Retina (tissue), 1 donor: Measurements from ENCODE around the gene PTGIR.
"Not testable (repeated sequence)": the region's sequence is repeated elsewhere in the genome, so short reads cannot be mapped to it uniquely, and the experiment has no call there.

ENCODE experiments used
- DNase-seq: peaks from one replicate; pipeline ENCODE4 v3.0.0-alpha.2; 2016

PTGIR gene

GRCh38 chr19:46637224-46637623, 12.3 kb upstream of the PTGIR start:
- no peak for DNase-seq

DNA sequence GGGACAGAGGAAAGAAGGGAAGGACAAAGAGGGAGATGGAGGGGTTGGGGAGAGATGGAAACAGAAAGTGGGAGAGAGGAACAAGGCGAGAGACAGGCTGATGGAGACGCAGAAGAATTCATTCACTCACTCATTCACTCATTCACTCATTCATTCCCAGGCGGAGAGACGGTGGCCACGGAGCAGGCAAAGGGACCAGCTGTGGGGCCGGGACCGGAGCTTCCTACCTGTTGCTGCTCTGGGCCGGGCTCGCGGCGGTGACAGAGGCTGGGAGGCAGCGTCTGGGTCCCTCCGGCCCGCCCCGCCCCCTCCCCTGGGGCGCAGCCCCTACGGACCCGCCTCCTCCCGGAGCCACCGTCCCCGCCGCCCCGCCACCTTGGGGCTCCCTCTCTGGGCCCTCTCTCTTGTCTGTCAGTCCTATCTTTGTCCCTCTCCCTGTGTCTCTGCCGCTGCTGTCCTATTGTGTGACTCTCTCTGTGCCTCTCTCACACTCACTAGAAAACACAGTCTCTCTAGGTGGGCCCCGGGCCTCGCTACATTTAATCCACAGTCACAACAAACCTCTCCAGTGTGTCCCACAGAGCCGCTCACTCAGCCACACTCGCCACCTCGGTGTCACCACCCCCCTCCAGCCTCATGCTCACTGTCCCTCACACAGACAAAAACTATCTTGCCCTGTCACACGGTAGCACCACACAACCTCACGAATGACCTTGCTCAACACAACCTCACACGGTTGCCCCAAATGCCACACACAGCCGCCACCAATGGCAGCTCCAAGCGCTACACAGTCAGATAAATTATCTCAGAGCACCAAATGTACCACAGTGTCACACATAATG, 11.3 kb upstream of the PTGIR start, which contains the start of gene GNG8:
TSS of gene GNG8 (minus strand) at position 283 of the 842 bp plus-strand sequence. CDS start 1,520 bp downstream, outside the sequence.
- DNase-seq, result peak; percentile 40

GRCh38 chr19:46634656-46635218, 9.8 kb upstream of the PTGIR start:
- DNase-seq, result peak; percentile 45

GRCh38 chr19:46634045-46634655, 9.3 kb upstream of the PTGIR start:
- DNase-seq, result peak; percentile 61

DNA sequence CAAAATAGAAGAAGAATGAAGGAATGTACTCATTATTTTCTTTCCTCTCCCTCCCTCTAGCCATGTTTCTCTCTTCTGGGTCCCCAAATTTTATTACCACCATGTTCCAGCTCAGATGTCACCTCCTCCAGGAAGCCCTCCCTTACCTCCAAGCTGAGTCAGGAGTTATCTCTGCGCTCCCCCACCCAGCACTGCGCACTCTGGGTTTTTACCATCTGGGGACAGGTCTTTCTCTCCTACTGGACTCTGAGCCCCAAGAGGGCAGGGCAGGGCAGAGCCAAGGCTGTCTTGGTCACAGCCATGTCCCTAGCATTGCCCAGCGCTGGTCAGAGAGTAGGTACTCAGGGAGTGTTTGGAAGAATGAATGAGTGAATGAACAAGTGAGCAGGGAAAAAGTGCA, 8.2 kb upstream of the PTGIR start:
- DNase-seq, result no peak

- no peak for DNase-seq
These were observed 6.6 kb upstream of the PTGIR start for GRCh38 chr19:46631481-46631880.

DNA sequence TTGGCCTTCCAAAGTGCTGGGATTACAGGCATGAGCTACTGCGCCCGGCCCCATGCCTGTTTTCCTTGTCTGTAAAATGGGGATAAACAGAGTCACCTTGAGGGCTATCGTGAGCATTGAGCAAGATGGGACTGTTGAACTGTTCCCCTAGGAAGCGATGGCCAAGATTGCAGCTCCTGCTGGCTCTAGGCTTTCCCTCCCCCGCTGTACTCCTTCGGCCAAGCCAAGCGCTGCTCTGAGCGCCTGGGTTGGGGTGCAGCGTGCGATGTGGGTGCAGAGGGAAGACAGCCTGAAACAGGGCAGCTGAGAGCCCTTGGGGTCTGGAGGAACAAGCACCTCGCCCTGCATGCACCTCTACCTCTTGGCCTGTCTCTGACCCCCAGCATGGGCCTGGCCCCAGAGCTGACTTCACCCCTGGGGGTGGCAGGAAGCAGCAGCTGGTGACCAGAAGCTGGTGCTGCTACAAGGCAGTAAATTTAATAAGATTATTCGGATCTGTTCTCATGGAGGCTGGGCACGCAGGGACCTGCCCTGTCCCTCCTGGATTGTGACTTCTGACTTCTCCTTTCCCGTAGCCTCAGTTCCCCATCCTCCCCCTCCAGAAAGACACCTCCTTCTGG, 5.8 kb upstream of the PTGIR start:
- no peak for DNase-seq

DNA sequence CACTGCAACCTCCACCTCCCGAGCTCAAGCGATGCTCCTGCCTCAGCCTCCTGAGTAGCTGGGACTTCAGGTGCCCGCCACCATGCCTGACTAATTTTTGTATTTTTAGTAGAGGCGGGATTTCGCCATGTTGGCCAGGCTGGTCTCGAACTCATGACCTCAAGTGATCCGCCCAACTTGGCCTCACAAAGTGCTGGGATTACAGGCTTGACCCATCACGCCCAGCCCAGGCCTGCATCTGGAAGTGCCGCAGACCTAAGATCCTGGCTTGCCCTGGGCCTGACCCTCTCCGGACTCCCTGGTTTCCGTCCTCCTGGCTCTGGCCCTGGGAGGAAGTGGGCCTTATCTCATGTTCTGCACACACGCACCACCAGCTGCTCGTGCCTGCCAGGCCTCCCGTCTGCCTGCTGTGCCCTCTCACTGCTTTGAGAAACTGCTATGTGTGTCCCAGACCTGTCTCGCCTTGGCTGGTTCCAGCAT, 4.7 kb upstream of the PTGIR start:
- no peak for DNase-seq

GRCh38 chr19:46628970-46629369, 4.1 kb upstream of the PTGIR start:
- not testable (repeated sequence) for DNase-seq

- DNase-seq, result no peak
These were observed 1.6 kb upstream of the PTGIR start for GRCh38 chr19:46626446-46626845.

DNA sequence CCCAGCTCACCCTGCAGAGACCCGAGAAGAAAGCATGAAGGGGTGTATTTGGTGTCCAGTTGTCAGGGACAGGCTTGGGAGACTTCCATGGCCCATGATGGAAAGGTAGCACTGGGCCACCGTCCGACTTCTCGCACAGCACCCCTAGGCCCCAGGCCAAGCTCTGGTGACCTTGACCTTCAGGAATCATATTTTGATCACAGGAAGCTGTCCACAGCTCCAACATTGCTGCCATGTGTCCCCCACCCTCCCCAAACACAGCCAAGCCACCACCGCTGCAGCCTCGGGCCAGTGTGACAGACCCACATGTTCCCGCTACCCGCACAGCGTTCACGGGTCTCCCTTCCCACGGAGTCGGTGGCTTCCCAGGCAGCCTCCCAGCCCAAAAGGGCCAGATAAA, 842 bp upstream of the PTGIR start:
- no peak for DNase-seq

DNA sequence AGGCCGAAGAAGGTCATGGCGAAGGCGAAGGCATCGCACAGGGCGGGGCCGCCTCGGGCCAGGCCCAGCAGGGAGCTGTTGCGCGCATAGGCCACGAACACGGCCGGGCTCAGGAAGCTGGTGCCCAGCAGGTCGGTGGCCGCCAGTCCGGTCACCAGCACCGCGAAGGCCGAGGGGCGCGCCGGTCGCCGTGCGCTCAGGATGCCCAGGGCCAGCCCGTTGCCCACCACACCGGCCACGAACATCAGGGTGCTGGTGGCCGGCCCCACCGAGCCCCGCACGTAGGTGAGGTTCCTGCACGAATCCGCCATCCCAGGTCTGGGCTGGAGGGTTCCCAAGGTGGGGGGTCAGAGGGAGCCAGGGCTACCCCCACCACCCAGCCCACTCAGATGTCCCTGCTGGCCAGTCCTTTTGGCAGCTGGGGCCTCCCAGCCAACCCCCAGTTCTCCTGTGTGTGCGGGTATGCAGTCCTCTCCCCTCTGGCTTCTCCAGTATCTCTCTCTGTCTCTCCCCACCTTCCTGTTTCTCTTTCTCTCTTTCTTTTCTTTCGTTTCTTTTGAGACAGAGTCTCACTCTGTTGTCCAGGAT, 880 bp downstream of the PTGIR start:
- no peak for DNase-seq

DNA sequence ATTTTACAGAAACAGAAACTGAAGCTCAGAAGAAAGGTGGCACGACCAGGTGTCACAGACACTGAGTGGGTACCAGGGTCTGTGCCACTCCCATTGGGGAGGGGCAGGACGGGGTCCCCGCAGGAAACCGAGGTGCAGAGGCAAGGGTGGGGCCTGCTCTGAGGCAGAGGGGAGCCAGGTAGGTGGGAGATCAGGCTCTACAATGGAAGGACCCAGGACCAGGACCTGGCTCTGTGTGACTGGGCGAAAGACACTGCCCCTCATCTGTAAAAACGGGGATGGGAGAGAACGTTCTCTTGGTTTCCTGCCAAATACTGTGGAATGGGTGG, 2.8 kb downstream of the PTGIR start:
- no peak for DNase-seq

GRCh38 chr19:46621191-46622117, 3.4 kb downstream of the PTGIR start:
- DNase-seq, result peak; percentile 66

- no peak for DNase-seq
These were observed 4.2 kb downstream of the PTGIR start for GRCh38 chr19:46620716-46621115.

GRCh38 chr19:46620267-46620666, 4.6 kb downstream of the PTGIR start:
- no peak for DNase-seq

DNA sequence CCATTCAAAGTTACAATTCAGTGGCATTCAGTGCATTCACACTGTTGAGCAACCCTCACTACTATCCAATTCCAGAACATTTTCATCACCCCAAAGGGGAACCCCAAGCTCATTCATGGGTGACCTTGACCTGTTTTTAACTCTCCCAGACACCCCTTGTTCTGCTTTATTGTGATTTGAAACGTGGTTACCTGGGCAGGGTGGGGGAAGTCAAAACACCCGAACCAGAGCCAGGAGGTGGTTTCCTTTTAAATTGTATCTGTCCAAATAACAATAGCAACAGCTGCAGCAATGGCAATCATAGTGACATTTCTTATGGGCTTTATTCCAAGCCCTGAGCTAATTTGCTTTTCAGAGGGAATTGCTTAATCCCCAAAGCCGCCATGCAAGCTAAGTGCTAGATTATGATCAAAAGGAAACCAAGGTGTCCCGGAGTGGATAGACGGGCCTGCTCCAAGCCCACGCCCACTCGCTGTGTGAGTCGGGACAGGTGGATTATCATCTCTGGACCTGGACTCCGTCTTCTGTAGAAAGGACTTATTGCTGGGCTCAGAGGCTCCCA, 6.1 kb downstream of the PTGIR start:
- no peak for DNase-seq

GRCh38 chr19:46617601-46618000, 7.3 kb downstream of the PTGIR start:
- DNase-seq, result no peak

DNA sequence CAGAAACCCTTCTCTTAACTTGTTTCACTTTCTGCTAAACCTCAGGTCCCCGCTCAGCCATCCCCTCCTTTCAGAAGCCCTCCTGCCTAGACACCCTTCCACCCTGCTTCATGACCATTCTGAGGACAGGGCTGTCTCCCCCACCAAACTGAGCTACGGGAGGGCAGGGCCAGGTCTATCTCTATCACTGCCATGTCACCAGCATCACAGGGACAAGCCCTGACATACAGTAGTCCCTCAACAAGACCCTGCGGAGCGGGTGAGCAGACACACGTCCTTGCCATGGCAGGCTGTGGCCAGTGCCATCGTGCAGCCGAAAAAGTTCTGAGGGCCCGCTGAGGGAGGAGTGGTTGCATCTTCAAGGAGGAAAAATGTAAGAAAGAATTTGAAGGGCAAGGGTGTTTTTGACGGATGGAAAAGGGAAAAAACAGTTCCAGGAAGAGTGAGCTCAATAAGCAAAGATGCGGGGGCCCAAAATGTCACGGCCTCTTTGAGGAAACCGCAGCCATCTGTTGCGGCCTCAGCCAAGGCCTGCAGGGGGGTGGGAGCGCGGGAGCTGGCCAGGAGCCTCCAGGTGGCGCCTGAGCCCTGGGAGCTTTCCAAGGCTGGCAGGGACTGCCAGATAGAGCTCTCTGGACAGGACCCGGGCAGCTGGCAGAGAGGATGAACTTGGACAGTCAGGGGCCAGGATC, 8.1 kb downstream of the PTGIR start:
- DNase-seq, result peak; percentile 66

GRCh38 chr19:46615966-46616365, 8.9 kb downstream of the PTGIR start:
- DNase-seq, result no peak

DNA sequence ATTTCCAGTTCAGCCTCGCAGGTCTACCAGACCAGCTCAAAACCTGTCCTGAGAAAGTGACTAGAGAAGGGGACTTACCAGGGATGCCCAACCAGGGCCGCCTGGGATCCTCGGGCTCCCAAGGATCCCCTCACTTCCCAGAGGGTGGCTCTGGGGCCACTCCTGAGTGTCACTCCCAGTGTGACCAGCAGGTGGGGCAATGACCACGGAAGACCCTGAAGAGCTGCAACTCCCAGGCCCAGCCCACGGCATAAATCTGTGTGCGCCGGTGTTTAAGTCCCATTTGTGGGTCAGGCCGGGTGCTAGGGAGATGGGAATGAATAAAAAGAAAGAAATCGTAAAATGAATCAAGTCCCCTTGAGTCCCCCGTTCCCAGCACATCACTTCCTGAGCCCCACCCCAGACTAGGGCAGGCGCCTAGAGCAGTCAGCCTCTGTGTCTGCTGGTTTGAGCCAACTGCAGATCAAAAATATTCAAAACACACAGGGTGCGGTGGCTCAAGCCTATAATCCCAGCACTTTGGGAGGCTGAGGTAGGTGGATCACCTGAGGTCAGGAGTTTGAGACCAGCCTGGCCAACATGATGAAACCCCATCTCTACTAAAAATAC, 10.7 kb downstream of the PTGIR start:
- peak; percentile 90 for DNase-seq
